OCI-LY3 (cell line): ENCODE data around the gene SPINK2.

Experiments used
- EZH2phosphoT487 ChIP-seq: fragments of 200-600 bp; shearing (Covaris generic); IDR thresholded peaks from 2 replicates; pipeline ENCODE4 v1.6.1; 2018; ENCODE audit warnings: antibody characterized with exemption, mixed run types, low read depth
- TF ChIP-seq, protein P1 (sequence below): fragments of 200-600, 300-600 bp; sonication (generic); IDR thresholded peaks from 2 replicates; pipeline ENCODE4 v1.5.1; 2014; ENCODE audit warnings: antibody characterized with exemption, low read length, low read depth

DNA sequence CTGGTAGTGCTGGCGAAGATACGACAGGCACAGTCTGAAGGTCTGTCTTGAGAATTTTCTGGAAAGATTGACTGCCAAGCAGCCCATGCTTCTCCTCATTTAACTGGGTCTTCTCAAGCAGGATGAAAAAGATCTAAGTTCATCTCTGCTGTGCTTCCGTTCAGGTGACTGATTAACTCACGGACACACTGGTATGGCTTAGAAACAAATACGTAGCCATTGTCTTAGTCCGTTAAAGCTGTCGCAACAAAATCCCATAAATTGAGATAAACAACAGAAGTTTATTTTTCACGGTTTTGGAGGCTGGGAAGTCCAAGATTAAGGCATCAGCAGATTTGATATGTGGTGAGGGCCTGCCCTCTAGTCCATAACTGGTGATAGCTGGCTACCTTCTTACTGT lies 39.5 kb downstream of the SPINK2 start:
- TF ChIP-seq, protein P1, sequence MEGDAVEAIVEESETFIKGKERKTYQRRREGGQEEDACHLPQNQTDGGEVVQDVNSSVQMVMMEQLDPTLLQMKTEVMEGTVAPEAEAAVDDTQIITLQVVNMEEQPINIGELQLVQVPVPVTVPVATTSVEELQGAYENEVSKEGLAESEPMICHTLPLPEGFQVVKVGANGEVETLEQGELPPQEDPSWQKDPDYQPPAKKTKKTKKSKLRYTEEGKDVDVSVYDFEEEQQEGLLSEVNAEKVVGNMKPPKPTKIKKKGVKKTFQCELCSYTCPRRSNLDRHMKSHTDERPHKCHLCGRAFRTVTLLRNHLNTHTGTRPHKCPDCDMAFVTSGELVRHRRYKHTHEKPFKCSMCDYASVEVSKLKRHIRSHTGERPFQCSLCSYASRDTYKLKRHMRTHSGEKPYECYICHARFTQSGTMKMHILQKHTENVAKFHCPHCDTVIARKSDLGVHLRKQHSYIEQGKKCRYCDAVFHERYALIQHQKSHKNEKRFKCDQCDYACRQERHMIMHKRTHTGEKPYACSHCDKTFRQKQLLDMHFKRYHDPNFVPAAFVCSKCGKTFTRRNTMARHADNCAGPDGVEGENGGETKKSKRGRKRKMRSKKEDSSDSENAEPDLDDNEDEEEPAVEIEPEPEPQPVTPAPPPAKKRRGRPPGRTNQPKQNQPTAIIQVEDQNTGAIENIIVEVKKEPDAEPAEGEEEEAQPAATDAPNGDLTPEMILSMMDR = no peak
- TF ChIP-seq EZH2phosphoT487 = no peak
